A549 (cell line): Measurements from ENCODE around the gene CLCA4.

ENCODE experiments used
- EP300 ChIP-seq, 2 experiments: fragments of >200 bp; sonication (Bioruptor Twin); formaldehyde crosslinking; IDR thresholded peaks; 2 replicates in 1 of 2; 3 replicates in 1 of 2; pipeline ENCODE4 v1.6.1; 2016 to 2017
- FOSL2 ChIP-seq, 2 experiments: fragments of 450-650 bp in 1 of 2; fragments of >200 bp in 1 of 2; sonication (Bioruptor Twin) in 1 of 2; formaldehyde crosslinking; IDR thresholded peaks; 2 replicates each; pipeline versions ENCODE4 v1.5.0 to v1.6.1; 2016 to 2020; ENCODE audit warnings: mild to moderate bottlenecking in 1 of 2, moderate library complexity in 1 of 2
- HDAC2 ChIP-seq: fragments of 200-600 bp; sonication (generic); IDR thresholded peaks from 2 replicates; pipeline ENCODE4 v1.6.1; 2016
- MYC ChIP-seq: IDR thresholded peaks from 2 replicates; pipeline ENCODE4 v1.6.1; 2012; ENCODE audit warnings: mild to moderate bottlenecking, inconsistent platforms, low read length, improper control_type of control experiment, borderline replicate concordance
- POLR2A ChIP-seq: IDR thresholded peaks from 2 replicates; pipeline ENCODE4 v1.6.1; 2012; ENCODE audit warnings: mild to moderate bottlenecking, low read length
- RAD21 ChIP-seq, 2 experiments: fragments of >200 bp in 1 of 2; sonication (Bioruptor Twin) in 1 of 2; formaldehyde crosslinking in 1 of 2; IDR thresholded peaks in 1 of 2; conservative IDR thresholded peaks in 1 of 2; 2 replicates in 1 of 2; 3 replicates in 1 of 2; pipeline ENCODE4 v1.6.1; 2012 to 2018; ENCODE audit warnings: inconsistent platforms in 1 of 2
- TF ChIP-seq, protein P1 (sequence below): fragments of >200 bp; sonication (Bioruptor Twin); formaldehyde crosslinking; IDR thresholded peaks from 3 replicates; pipeline ENCODE4 v1.5.1; 2016
- TF ChIP-seq, protein P2 (sequence below): IDR thresholded peaks from 2 replicates; pipeline ENCODE4 v1.6.1; 2012

DNA sequence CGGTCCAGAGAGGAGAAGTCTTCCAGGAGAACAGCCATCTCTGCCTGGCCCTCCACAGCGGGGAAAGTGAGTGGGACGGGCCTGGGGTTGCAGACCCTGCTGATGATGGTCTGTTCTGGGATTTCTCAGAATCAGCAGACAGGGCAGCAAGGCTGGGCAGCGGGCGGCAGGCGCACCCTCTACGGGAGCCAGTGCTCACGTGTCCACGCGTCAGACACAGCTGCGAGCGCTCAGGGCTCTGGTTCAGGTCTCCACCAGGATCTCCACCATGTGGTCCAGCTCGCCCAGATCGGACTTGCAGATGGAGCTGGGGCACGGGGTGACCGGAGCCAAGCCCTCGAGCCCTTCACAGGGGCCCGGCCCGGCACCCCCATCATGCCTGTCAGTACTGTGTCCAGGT, 5.5 kb downstream of the CLCA4 start:
- TF ChIP-seq, protein P1, sequence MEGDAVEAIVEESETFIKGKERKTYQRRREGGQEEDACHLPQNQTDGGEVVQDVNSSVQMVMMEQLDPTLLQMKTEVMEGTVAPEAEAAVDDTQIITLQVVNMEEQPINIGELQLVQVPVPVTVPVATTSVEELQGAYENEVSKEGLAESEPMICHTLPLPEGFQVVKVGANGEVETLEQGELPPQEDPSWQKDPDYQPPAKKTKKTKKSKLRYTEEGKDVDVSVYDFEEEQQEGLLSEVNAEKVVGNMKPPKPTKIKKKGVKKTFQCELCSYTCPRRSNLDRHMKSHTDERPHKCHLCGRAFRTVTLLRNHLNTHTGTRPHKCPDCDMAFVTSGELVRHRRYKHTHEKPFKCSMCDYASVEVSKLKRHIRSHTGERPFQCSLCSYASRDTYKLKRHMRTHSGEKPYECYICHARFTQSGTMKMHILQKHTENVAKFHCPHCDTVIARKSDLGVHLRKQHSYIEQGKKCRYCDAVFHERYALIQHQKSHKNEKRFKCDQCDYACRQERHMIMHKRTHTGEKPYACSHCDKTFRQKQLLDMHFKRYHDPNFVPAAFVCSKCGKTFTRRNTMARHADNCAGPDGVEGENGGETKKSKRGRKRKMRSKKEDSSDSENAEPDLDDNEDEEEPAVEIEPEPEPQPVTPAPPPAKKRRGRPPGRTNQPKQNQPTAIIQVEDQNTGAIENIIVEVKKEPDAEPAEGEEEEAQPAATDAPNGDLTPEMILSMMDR, result no peak
- TF ChIP-seq POLR2A (no peak), EP300 (IDR thresholded peaks at IDR 0.05) (no peak), RAD21 (conservative IDR thresholded peaks at IDR 0.05 in 1 of 2, IDR thresholded peaks at IDR 0.05 in 1 of 2) (no peak), FOSL2 (IDR thresholded peaks at IDR 0.05) (no peak), FOSL2 (CRISPR knock-in tag; IDR thresholded peaks at IDR 0.05) (no peak), MYC (no peak), HDAC2 (no peak)
- TF ChIP-seq, protein P2, sequence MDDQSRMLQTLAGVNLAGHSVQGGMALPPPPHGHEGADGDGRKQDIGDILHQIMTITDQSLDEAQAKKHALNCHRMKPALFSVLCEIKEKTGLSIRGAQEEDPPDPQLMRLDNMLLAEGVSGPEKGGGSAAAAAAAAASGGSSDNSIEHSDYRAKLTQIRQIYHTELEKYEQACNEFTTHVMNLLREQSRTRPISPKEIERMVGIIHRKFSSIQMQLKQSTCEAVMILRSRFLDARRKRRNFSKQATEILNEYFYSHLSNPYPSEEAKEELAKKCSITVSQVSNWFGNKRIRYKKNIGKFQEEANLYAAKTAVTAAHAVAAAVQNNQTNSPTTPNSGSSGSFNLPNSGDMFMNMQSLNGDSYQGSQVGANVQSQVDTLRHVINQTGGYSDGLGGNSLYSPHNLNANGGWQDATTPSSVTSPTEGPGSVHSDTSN, result no peak
